NCI-H526 treated with DMSO at 0.1 percent for 48 hours (cell line): ENCODE data around the gene CD164L2.
"Not testable (repeated sequence)": the region's sequence is repeated elsewhere in the genome, so short reads cannot be mapped to it uniquely, and the experiment has no call there.

Source experiments
- DNase-seq: peaks from one replicate; lab custom pipeline; 2025; lab: John Stamatoyannopoulos, UW

CD164L2 gene

DNA sequence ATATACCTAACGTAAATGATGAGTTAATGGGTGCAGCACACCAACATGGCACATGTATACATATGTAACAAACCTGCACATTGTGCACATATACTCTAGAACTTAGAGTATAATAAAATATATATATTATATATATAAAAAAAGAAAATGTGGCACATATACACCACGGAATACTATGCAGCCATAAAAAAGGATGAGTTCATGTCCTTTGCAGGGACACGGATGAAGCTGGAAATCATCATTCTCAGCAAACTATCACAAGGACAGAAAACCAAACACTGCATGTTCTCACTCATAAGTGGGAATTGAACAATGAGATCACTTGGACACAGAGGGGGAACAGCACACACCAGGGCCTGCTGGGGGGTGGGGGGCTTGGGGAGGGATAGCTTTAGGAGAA lies 1.7 kb upstream of the CD164L2 start:
- not testable (repeated sequence) for DNase-seq

GRCh38 chr1:27383661-27384060 lies 528 bp upstream of the CD164L2 start:
- DNase-seq = no peak

DNA sequence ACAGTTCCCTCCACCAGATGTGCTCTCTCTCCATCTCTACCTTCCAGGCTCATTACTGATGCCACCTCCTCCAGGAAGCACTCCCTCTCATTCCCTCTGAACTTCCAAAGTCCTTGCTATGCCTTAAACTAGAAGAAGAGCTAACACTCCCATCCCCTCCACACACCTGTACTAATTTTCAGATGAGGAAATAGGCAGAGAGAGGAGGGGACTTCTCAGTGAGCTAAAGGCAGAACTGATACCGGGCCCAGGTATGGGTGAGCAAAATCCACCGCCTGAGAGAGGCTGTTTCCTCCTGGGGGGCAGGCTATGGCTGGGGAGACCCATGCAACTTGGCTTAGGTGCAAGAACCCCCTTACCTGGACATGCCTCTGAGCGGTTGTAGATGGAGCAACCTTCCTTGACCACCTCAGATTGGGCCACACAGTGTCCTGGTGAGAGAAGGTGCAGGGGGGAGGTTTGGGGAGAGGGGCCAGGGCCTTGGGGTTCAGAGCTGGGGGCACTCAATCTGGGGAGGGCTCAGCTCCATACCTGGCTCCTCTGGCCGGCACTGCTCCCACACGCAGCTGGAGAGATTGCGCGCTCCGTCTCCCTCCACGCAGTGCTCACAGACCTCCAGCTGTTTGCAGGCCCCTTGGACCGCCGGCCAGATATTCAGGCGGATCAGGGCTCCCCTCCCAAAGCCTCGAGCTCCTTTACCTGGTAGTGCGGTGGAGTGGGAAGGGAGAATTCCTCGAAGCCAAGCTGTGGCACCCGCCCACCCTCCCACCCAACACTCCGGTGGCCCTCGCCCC lies 967 bp downstream of the CD164L2 start:
- DNase-seq = no peak

- no peak for DNase-seq
These were observed 2.1 kb downstream of the CD164L2 start for GRCh38 chr1:27380766-27381733.

- no peak for DNase-seq
These were observed 2.9 kb downstream of the CD164L2 start for GRCh38 chr1:27380224-27380623.

DNA sequence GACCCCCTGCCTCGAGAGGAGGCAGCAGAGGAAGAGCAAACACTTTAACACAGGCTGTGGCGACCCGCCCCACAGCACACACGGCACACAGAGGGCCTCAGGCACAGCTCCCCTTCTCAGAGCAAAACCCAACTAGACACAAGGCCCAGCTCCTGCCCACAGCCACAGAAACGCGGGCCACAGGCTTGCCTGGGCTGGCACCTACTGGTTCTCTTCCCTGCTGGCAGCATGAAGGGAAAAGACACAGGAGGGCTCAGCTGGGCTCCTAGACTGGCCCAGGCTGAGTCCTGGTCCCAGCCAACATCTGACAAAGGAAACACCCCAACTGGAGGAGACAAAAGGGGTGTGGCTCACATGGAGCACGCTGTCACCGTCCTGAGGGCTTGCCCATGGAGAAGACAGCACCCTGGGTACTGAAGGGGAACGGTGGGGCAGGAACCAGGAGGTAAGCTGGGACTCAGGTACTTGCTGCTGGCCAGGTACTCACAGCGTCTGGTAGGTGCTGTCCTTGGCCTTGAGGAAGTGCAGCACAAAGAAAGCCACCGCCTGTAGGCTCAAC lies 3.5 kb downstream of the CD164L2 start:
- DNase-seq = no peak

GRCh38 chr1:27377760-27378495 lies 5.2 kb downstream of the CD164L2 start:
- no peak for DNase-seq

GRCh38 chr1:27374362-27375086 lies 8.6 kb downstream of the CD164L2 start, which contains the start of gene FCN3:
FCN3 (minus strand) TSS chr1:27374824; CDS start chr1:27374818, 6 bp downstream.
- DNase-seq = peak; percentile 64

DNA sequence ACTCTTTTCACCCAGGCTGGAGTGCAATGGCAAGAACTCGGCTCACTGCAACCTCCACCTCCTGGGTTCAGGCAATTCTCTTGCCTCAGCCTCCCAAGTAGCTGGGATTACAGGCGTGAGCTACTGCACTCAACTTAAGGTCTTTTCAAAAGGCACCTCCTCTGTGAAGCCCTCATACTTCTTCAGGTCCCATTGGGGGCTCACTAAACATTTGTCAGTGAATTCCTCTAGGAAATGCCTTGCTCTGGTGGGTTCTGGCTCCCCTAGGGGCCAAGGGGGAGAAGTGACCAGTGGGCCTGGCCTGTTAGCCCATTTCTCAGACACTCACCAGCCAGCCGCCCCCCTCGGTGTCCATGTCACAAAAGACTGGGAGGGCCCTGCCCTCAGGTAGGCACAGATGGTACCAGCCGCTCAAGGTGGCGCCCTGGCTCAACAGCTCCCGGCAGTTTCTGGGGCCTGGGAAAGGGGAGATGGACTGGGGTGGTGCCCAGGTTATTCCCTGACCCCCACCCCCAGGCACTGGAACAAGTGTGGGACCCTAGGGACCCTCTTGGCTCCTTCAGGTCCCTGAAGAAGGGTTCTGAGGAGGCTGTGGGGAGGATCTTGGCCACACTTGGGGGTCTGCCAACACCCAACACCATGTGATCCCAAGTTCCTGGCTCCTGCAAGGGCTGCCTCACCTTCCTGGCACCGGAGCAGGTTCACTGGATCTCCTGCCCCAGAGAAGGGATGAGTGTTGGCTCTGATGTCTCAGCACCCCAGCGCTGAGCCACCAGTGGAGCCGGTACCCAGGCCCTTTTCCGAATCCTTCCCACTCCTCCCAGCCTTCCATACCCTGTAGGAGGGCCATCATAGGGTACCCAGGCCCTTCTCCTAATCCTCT lies 10.1 kb downstream of the CD164L2 start:
- no peak for DNase-seq

DNA sequence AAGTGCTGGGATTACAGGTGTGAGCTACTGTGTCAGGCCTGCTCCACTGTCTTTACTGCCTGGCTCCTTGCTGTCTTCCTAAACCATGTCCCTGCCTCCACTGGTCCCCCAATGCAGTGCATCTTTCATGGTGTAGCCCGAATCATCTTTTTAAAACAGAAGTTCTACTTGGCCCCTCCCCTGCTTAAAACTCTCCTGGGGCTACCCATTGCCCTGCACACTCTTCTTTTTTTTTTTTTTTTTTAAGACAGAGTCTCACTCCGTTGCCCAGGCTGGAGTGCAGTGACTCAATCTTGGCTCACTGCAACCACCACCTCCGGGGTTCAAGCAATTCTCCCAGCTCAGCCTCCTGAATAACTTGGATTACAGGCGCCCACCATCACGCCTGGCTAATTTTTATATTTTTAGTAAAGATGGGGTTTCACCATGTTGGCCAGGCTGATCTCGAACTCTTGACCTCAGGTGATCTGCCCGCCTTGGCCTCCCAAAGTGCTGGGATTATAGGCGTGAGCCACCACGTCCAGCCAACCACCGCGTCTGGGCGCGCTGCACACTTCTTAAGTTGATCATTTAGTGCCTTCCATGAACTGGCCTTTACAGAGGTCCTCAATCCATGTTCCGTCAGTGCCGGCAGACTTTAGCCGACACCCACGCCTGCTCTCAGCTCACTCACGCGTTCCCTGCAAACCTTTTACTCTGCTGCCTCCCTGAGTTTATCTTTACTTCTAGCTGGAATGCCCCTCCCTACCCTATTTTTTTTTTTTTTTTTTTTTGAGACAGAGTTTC lies 10.9 kb downstream of the CD164L2 start:
- no peak for DNase-seq

DNA sequence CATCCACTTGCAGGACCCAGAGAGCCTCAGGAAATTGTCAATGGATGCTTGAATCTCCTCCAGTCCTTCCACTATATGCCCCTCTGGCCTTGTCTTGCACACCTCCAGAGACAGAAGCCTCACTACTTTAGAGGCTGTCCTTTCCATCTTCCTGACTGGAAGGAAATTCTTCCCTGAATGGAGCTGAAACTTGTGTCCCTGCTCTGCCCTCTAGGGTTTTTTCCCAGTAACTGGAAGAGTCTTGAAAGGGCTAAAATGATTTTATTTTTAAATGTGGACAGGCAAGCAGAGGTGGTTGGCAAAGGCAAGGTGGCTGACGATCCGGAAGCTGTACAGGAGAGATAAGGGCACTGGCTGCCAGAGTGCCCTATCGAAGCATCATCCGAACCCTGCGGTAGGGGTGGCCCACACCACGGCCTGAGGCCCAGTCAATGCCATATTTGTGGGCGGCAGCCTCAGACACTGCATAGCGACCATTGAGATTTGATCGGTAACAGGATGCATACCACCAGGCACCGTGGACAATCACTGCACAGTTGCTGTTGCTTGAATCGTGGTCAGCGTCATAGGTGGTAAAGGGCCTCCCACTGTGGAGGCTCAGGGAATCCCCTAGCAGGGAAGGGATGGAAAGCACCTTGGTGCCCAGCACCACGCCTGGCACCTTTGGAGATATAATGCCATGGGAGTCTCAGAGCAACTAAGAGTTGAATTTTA lies 14.1 kb downstream of the CD164L2 start:
- DNase-seq = no peak

DNA sequence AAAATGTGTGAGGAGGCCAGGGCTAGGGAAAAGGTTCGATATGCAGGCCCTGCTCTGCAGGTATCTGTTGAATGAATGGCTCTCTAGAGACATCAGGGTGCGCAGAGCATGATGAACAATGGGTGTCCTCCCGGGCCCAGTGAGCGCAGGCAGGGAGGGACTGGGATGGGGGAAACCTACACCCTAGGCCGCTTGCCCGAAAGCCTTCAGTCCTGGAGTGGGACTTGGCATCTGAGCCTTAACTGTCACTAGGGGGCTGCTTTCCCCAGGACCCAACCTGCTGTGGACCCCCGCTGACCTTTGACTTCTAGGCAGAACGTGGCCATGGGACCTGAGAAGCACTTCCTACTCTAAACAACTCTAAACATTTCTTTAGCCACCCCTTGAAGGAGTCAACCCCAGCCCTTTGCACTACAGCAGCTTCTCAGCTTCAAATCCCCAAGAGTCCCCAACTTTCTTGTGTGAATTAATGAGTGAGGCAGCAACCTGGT lies 15.9 kb downstream of the CD164L2 start:
- no peak for DNase-seq

DNA sequence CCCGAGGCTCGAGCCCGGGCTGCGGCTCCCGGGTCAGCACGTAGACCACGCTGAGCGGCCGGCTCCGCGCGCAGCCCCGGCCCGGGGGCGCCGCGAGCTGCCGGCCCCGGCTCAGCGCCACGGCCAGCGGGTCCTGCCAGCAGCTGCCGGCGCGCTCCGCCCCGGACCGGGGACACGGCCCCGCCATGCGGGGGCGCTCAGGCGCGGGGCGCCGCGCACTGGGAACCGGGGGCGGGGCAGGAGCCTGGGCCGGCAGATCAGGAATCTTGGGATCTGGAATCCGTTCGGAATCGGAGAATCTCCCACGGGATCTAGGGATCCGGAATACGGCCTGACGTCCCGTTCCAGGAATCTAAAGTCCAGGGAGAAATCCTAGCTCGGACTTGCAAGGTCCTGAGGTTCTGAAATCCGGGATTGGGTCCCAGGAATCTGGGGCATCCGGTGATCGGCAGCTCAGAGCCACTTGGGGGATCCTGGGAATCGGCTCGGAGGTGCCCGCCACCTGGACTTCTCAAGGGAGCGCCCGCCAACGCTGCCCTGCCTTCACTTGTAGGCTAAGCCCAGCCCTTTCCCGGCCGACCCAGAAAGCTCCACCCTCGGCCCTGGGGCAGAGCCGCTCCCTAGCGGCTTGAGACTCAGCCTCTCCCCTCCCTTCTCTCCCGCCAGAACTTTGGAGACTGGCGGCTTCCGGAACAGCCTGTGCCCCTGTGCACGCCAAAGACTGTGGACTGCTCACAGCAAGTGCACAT lies 16.5 kb downstream of the CD164L2 start, which contains the start of gene MAP3K6:
Gene MAP3K6 (minus strand): TSS at position 551 of the 749 bp plus-strand sequence. CDS start 364 bp downstream, at position 187.
- peak; percentile 36 for DNase-seq

DNA sequence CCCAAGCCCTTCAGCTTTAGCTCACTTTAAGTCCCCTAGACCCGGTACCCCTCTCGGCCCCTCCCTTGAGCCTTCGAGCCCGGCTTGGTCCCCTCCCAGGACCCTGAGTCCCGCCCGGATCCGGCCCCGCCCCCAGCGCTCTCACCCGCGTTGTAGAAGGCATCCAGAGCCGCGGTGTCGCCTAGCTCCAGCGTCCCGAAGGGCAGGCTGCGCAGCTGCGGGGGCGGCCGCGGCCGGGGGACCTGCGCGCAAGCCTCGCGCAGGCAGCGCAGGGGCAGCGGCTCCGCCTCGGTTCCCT lies 17.1 kb downstream of the CD164L2 start:
- no peak for DNase-seq

DNA sequence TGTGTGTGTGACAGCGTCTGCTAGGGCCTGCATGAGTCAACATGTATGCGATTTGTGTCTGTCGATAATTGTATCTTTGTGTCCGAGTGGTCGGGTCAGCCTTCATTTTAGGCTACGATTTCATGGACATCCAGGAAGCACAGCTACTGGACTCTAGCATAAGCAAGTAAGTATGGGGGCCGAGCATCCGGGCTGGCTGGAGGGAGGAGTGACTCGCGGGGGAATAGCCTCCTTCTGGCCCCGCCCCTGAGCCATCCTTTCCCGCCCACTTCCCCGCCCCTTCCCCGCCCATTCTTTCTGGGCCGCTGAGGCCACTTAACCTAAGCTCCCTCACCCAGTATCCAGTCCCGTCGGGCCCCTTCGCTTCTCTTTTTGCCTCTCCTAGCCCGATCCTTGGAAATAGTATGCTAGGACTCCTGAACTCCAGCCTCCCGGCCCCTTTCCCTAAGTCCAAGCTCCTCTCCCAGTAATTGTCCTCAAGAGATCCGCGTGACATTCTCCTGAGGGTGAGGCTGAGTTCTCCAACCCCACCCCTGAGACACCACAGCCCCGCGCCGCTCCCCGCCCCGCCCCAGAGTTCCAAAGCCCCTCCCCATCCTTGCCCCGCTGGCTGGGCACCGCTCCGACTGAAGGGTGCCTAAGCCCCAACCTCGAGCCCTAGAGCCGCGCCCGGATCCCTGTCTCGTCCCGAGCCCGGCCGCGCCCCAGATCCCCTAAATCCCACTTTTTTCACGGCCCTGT lies 17.6 kb downstream of the CD164L2 start:
- peak; percentile 48 for DNase-seq

DNA sequence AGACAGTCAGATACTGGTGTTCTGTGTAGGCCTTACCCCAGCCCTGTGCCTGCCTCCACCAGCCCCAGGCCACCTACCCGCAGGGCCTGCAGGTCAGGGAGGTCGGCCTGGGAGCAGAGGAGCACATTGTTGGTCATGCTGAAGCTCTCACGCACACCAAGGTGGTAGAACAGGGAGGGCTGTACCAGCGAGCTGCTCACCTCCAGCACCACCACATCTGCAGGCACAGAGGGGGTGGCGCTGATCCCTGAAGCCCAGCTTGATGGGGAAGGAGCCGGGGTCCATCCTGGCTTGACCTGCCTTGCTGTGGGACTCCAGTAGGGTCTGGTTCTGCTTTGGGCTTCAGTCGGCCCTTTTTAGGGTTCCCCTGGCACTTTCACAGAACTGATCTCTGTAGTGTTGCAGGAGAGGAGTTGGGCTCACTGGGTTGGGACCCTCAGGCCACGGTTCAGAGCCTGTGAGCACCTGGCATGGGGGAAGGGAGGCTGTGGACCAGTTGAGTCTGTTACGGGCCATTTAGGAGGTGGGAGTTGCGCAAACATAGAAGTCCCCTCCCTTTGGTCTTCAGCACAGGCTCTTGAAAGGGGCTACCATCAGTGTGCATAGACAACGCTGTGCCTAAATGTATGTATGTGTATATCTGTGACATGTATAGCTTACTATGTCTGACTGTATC lies 18.3 kb downstream of the CD164L2 start:
- DNase-seq = no peak
